Stimulated activated CD4-positive, alpha-beta T cell treated with anti-CD3 and anti-CD28 coated beads, Interleukin-12 subunit alpha, Interleukin-12 subunit beta, amount 100 ng/mL, for 48 hours (primary cell): ENCODE measurements around the gene TEX19.
"Not testable (repeated sequence)": the region's sequence is repeated elsewhere in the genome, so short reads cannot be mapped to it uniquely, and the experiment has no call there.

ENCODE experiments used
- DNase-seq, 3 donors: peaks; one replicate each; pipeline ENCODE4 v3.0.0-alpha.2; 2020; ENCODE audit warnings: low read depth in 2 of 3, low spot score in 1 of 3

TEX19 gene

GRCh38 chr17:82407255-82407654, 48.2 kb downstream of the TEX19 start:
- DNase-seq = no peak

GRCh38 chr17:82408288-82408937, 49.4 kb downstream of the TEX19 start:
- no peak for DNase-seq

- no peak for DNase-seq
Measured at GRCh38 chr17:82408938-82409318, 49.9 kb downstream of the TEX19 start.

GRCh38 chr17:82410014-82410716, 51.1 kb downstream of the TEX19 start:
- no peak for DNase-seq

- DNase-seq = no peak
Measured at GRCh38 chr17:82411396-82412053, 52.5 kb downstream of the TEX19 start.

GRCh38 chr17:82412081-82412480, 53.0 kb downstream of the TEX19 start:
- DNase-seq = not testable (repeated sequence)

- DNase-seq = no peak
Measured at GRCh38 chr17:82412535-82413520, 53.8 kb downstream of the TEX19 start.
